Measurements from ENCODE around the gene ASIC4.

Gene ASIC4

GRCh38 chr2:219492575-219492974 is 21.7 kb upstream of the ASIC4 start:
- in situ Hi-C loops (cut with HindIII; ENCODE audit: low sequenced_read_pairs): no loop called here
- no peak for TF ChIP-seq CTCF (IDR thresholded peaks at IDR 0.05; ENCODE audit: low read depth, low read length, missing control alignments)
- no peak for DNase-seq (ENCODE audit: low read depth)
- no peak overlapping the region for H3K4me3 ChIP-seq (ENCODE audit: low read depth, low read length)

- DNase-seq (ENCODE audit: low read depth): no peak
- no peak for TF ChIP-seq CTCF (IDR thresholded peaks at IDR 0.05; ENCODE audit: low read depth, low read length, missing control alignments)
- no peak overlapping the region for H3K4me3 ChIP-seq (ENCODE audit: low read depth, low read length)
- in situ Hi-C loops (cut with HindIII; ENCODE audit: low sequenced_read_pairs): no loop called here
These were observed 21.2 kb upstream of the ASIC4 start for GRCh38 chr2:219493086-219493485.

GRCh38 chr2:219494952-219495530 is 19.2 kb upstream of the ASIC4 start:
- DNase-seq (ENCODE audit: low read depth): no peak
- TF ChIP-seq CTCF (IDR thresholded peaks at IDR 0.05; ENCODE audit: low read depth, low read length, missing control alignments): no peak
- in situ Hi-C loops (cut with HindIII; ENCODE audit: low sequenced_read_pairs): no loop called here
- H3K4me3 ChIP-seq (ENCODE audit: low read depth, low read length): no peak overlapping the region

- H3K4me3 ChIP-seq (ENCODE audit: low read depth, low read length): no peak overlapping the region
- peak; percentile 74 for TF ChIP-seq CTCF (IDR thresholded peaks at IDR 0.05; ENCODE audit: low read depth, low read length, missing control alignments)
- in situ Hi-C loops (cut with HindIII; ENCODE audit: low sequenced_read_pairs): no loop called here
- DNase-seq (ENCODE audit: low read depth): no peak
These were observed 18.7 kb upstream of the ASIC4 start for GRCh38 chr2:219495531-219496122.

GRCh38 chr2:219496247-219496824 is 17.9 kb upstream of the ASIC4 start:
- DNase-seq (ENCODE audit: low read depth): no peak
- no peak for TF ChIP-seq CTCF (IDR thresholded peaks at IDR 0.05; ENCODE audit: low read depth, low read length, missing control alignments)

GRCh38 chr2:219496825-219497494 is 17.3 kb upstream of the ASIC4 start:
- H3K4me3 ChIP-seq (ENCODE audit: low read depth, low read length): no peak overlapping the region
- no peak for DNase-seq (ENCODE audit: low read depth)
- in situ Hi-C loops (cut with HindIII; ENCODE audit: low sequenced_read_pairs): no loop called here
- TF ChIP-seq CTCF (IDR thresholded peaks at IDR 0.05; ENCODE audit: low read depth, low read length, missing control alignments): no peak

More at GRCh38 chr2:219496247-219496824, 17.9 kb upstream of the ASIC4 start:
- in situ Hi-C loops (cut with HindIII; ENCODE audit: low sequenced_read_pairs): no loop called here
- H3K4me3 ChIP-seq (ENCODE audit: low read depth, low read length): no peak overlapping the region
